ENCODE measurements around the gene PIK3R3. TPM values are rescaled to one million over a fixed set of nuclear protein-coding genes. Genes with fewer than 3 reads are reported as not detected.

The PIK3R3 gene
- total RNA-seq, 4 donors from 2014 or later: 3.0 to 7.6 (median 6.2) TPM

GRCh38 chr1:46080257-46080656, 52.2 kb downstream of the PIK3R3 start:
- intact Hi-C loops (cut with DNase I): no loop called here

DNA sequence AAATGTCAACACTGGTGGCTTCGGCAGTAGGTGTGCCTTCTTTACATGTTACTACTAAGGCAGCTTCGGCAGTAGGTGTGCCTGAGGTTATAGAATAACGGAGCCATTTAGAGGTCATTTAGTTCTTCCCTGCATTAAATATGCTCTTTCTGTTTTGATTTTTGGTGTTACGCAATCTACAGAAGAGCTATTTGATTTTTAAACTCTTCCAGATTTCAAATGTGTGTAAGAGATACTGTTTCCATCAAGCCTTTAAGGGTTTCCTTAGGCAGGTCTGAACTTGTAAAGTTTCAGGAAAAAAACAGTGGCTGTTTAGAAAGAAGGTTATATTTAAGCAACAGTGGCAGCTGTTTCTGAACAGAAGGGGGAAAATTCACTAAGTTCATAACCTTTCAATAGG, 54.8 kb downstream of the PIK3R3 start:
- Histone ChIP-seq H3K9me3 (no peaks in the 10 kb centered on the region), H3K27me3 (no peaks in the 10 kb centered on the region), H3K4me1 (peaks cover 4 to 11% (median 5%) of the 10 kb centered on the region in 3 donors), H3K4me3 (no peak overlapping the region), H3K36me3 (no peaks in the 10 kb centered on the region), H3K27ac (no peak overlapping the region)
- TF ChIP-seq CTCF (IDR thresholded peaks at IDR 0.05) (no peak), POLR2A (IDR thresholded peaks at IDR 0.05) (no peak)
- 46 to 66% methylated on average over 4 of the region's 4 CpGs for WGBS, 2 donors
- intact Hi-C loops (cut with DNase I): no loop called here
- no peak for DNase-seq

More at GRCh38 chr1:46080257-46080656, 52.2 kb downstream of the PIK3R3 start:
- H3K27ac ChIP-seq: no peak overlapping the region
- no peaks in the 10 kb centered on the region for H3K27me3 ChIP-seq
- TF ChIP-seq POLR2A (IDR thresholded peaks at IDR 0.05): no peak
- no peak for TF ChIP-seq CTCF (IDR thresholded peaks at IDR 0.05)
- peaks cover 4 to 11% (median 5%) of the 10 kb centered on the region in 3 donors for H3K4me1 ChIP-seq
- H3K9me3 ChIP-seq: no peaks in the 10 kb centered on the region
- H3K4me3 ChIP-seq: no peak overlapping the region
- DNase-seq: no peak
- no peaks in the 10 kb centered on the region for H3K36me3 ChIP-seq
- 88 to 96% methylated on average over 3 of the region's 3 CpGs for WGBS, 2 donors

DNA sequence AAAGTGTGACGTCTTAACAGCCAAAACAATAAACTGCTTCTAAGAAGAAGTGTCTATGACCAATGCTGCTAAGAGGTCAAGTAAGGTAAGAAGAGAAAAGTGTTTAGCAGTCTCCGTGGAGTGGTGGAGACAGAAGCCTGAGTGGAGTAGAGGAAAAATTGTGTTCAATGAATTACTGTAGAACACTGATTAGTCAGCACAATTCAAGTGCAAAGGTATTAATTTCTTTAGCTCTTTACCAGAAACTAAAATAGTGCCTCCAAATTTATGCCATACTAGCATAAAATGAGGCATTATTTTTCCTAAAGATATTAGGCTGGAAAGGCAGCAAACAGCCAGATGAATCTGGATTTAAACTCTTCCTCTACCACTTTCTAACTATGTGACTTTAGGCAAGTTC, 56.1 kb downstream of the PIK3R3 start:
- no peaks in the 10 kb centered on the region for H3K36me3 ChIP-seq
- no peak overlapping the region for H3K4me3 ChIP-seq
- TF ChIP-seq CTCF (IDR thresholded peaks at IDR 0.05) (no peak), POLR2A (IDR thresholded peaks at IDR 0.05) (no peak)
- H3K27me3 ChIP-seq: no peaks in the 10 kb centered on the region
- H3K27ac ChIP-seq: no peak overlapping the region
- H3K4me1 ChIP-seq: peaks cover 4 to 11% (median 5%) of the 10 kb centered on the region in 3 donors
- WGBS, 2 donors: 84 to 91% methylated on average over 2 of the region's 2 CpGs
- no peak for DNase-seq
- intact Hi-C loops (cut with DNase I): no loop called here
- H3K9me3 ChIP-seq: no peaks in the 10 kb centered on the region

DNA sequence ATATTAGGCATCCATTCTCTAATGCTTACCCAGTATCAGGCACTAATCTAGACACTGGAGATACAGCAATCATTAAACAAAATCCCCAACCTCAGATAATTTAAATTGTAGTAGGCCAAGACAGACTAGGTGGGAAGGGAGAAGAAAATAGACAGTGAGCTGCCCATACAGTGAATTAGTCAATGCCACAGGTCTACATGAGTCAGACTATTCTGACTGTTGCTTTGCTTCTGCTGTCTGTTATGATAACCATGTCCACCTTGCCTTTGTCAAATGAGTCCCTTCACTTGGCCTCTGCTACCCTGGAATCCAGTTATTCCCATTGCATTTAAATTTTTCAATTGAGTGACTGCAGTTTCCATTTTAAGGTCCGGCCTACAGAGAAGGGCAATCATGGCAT, 59.5 kb downstream of the PIK3R3 start:
- Histone ChIP-seq H3K27me3 (no peaks in the 10 kb centered on the region), H3K36me3 (no peaks in the 10 kb centered on the region), H3K9me3 (no peaks in the 10 kb centered on the region), H3K27ac (no peak overlapping the region), H3K4me3 (no peak overlapping the region), H3K4me1 (peaks cover 1 to 7% (median 2%) of the 10 kb centered on the region in 3 donors)
- WGBS, 2 donors: 83 to 100% methylated on average over 1 of the region's 1 CpG
- intact Hi-C loops (cut with DNase I): no loop called here
- no peak for DNase-seq
- TF ChIP-seq POLR2A (IDR thresholded peaks at IDR 0.05) (no peak), CTCF (IDR thresholded peaks at IDR 0.05) (no peak)

DNA sequence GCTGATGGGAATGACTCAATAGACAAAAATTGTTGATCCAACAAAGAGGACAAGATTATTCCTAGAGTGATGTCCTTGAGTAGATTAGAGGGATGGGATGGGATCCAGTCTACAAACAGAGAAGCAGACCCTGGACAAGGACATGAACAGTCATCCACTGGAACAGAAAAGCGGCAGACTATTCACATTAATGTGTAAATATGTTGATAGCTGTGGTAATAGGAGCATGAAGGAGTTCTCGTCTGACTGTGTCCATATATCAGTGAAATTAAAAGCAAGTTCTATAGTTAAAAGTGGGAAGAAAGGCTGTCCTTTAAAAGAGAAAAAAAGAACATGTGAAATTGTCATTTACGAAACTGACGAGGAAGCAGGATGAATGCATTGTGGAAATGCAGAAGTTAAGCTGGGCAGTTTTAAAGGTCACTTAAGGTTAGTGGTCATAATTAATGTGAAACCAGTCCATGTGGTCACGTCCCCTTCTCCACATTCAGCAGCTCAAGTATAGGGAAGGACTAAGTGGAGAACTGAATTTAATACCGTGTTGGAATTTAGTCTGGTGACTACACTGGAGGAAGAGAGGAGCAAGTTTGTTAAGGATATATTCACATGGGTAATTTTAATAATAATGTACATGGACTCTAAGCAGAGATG, 62.1 kb downstream of the PIK3R3 start:
- Histone ChIP-seq H3K27me3 (no peaks in the 10 kb centered on the region), H3K9me3 (no peaks in the 10 kb centered on the region), H3K36me3 (no peaks in the 10 kb centered on the region), H3K4me3 (no peak overlapping the region), H3K4me1 (no peaks in the 10 kb centered on the region), H3K27ac (no peak overlapping the region)
- intact Hi-C loops (cut with DNase I): no loop called here
- DNase-seq: no peak
- no peak for TF ChIP-seq POLR2A (IDR thresholded peaks at IDR 0.05)
- TF ChIP-seq CTCF (IDR thresholded peaks at IDR 0.05): no peak
- WGBS, 2 donors: 81 to 83% methylated on average over 6 of the region's 6 CpGs
